Stimulated activated naive CD8-positive, alpha-beta T cell treated with anti-CD3 and anti-CD28 coated beads, Interleukin-15, amount 100 ng/mL, for 72 hours (primary cell): ENCODE results near the gene PALD1.
A peak's percentile ranks its signal among the peaks of the same experiment; 100 is the strongest.

ENCODE experiments used
- ATAC-seq: fragments of 150-1000 bp; cut with Tn5 transposase; 2 replicates; pipeline ENCODE4 v1.10.0; 2021; ENCODE audit warnings: mild to moderate bottlenecking, moderate library complexity
- DNase-seq, 2 donors: peaks; one replicate each; pipeline ENCODE4 v3.0.0; 2021 to 2022
- H3K27ac Mint-ChIP-seq, 2 donors: one replicate each; pipeline ENCODE4 v1.8.0; 2022; ENCODE audit warnings: mild to moderate bottlenecking in 2 of 2, mixed read lengths in 2 of 2, moderate library complexity in 2 of 2
- H3K27me3 Mint-ChIP-seq: one replicate; pipeline ENCODE4 v1.8.0; 2022; ENCODE audit warnings: mixed read lengths
- H3K4me1 Mint-ChIP-seq: one replicate; pipeline ENCODE4 v1.8.0; 2022; ENCODE audit warnings: mild to moderate bottlenecking, mixed read lengths
- H3K4me3 Mint-ChIP-seq, 2 donors: one replicate each; pipeline ENCODE4 v1.8.0; 2022; ENCODE audit warnings: mild to moderate bottlenecking in 2 of 2, mixed read lengths in 2 of 2, moderate library complexity in 1 of 2
- H3K9me3 Mint-ChIP-seq, 2 donors: one replicate each; pipeline ENCODE4 v1.8.0; 2022; ENCODE audit warnings: mixed read lengths in 2 of 2

The PALD1 gene

DNA sequence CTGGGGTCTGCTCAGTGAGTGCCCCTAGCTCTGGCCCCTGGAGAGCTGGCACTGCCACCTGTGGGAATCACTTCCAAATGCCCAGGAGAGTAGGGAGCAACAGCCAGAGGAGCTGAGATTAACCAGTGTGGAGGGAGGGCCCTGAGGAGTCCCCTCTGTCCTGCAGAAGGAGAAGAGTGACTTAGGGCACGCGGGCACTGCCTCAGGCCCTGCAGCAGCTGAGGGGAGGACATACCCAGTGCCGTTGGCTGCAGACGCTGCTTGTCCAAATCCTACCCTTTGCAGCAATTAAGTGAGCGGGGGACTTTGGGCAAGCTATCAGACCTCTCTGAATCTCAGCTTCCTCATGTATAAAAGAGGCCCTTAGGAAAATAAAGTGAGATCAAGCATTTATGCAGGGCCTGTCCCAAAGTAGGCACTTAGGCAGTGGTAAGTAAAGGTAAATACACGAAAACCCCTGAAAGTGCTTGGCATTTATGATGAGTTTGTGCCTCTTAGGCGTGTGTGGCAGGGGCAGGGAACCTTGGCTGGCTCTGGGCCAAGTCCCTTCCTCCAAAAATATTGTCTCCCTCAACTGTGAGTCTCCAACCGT, 107.1 kb downstream of the PALD1 start:
- H3K4me3 Mint-ChIP-seq: no peak overlapping the region
- no peak overlapping the region for H3K27ac Mint-ChIP-seq
- ATAC-seq: peak; percentile 27
- H3K9me3 Mint-ChIP-seq: no peaks in the 10 kb centered on the region
- peaks cover 28% of the 10 kb centered on the region for H3K27me3 Mint-ChIP-seq
- peaks cover 61% of the 10 kb centered on the region for H3K4me1 Mint-ChIP-seq
- DNase-seq: no peak

DNA sequence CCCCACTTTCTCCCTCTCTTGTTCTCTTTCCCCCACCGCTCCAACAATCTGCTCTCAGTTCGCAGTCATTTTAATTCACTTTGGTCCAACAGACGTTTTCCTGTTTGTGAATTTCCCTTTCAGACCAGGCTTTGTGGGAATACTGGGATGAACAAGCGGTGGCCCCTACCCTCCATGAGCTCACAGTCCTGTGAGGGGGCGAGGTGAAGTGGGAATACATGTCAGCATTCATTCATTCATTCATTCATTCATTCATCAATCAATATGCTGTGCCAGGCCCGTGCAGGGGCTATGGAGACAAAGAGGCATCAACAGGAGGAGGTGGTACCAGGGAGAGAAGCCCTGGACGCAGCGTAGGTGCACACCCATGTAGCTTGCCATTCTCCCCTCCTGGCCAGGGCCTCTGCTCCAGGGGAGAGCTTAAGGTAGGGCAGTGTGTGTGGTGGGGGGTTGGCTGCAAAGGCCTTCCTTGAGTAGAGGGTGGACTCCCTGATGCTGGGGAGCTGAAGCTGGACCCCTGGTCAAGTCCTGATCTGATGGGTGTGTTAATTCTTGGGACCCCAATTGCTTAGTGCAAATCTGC, 107.9 kb downstream of the PALD1 start:
- ATAC-seq: no peak
- Mint-ChIP-seq H3K27ac (no peak overlapping the region), H3K4me3 (no peak overlapping the region), H3K4me1 (peaks cover 67% of the 10 kb centered on the region), H3K27me3 (peaks cover 28% of the 10 kb centered on the region), H3K9me3 (no peaks in the 10 kb centered on the region)
- no peak for DNase-seq

DNA sequence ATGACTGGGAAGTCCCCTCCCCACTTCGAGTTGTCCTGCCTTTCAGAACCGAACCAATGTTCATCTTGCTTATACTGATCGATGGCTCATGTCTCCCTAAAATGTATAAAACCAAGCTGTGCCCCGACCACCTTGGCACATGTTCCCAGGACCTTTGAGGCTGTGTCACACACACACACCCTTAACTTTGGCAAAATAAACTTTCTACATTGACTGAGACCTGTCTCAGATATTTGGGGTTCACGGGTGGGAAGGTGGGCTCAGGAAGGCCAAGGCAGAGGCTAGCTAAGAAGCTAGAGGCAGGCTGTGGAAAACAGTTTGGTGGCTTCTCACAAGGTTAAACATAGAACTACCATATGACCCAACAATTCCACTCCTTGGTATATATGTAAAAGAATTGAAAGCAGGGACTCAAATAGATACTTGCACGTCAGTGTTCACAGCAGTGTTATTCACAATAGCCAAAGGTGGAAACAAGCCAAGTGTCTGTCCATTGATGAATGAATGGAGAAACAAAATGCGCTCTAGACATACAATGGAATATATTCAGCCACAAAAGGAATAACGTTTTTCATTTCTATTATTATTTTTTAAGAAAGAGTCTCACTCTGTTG, 108.6 kb downstream of the PALD1 start:
- peak overlapping the region; percentile 71 to 86 for H3K27ac Mint-ChIP-seq
- DNase-seq (no peak), ATAC-seq (peak; percentile 90)
- peak overlapping the region; percentile 21 to 37 for H3K4me3 Mint-ChIP-seq
- no peaks in the 10 kb centered on the region for H3K9me3 Mint-ChIP-seq
- H3K4me1 Mint-ChIP-seq: peaks cover 72% of the 10 kb centered on the region
- peaks cover 28% of the 10 kb centered on the region for H3K27me3 Mint-ChIP-seq

DNA sequence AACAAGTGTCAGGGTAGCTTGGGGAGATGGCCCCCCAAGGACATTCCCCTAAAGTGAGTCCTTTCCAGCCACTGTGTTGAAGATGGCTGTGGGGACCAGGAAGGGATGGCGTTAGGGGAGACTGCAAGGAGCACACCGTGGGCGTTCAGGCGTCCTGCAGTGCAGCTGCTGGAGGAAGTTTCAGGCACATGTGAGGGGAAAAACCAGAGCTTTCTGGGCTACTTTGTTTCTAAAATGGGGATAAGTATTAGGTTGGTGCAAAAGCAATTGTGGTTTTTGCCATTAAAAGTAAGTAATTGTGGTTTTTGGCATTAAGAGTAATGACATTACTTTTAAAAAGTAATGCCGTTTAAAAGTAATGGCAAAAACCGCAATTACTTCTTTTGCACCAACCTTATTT, 109.7 kb downstream of the PALD1 start:
- peak overlapping the region in 1 of 2 donors; percentile 36 for H3K4me3 Mint-ChIP-seq
- peaks cover 81% of the 10 kb centered on the region for H3K4me1 Mint-ChIP-seq
- peaks cover 28% of the 10 kb centered on the region for H3K27me3 Mint-ChIP-seq

DNA sequence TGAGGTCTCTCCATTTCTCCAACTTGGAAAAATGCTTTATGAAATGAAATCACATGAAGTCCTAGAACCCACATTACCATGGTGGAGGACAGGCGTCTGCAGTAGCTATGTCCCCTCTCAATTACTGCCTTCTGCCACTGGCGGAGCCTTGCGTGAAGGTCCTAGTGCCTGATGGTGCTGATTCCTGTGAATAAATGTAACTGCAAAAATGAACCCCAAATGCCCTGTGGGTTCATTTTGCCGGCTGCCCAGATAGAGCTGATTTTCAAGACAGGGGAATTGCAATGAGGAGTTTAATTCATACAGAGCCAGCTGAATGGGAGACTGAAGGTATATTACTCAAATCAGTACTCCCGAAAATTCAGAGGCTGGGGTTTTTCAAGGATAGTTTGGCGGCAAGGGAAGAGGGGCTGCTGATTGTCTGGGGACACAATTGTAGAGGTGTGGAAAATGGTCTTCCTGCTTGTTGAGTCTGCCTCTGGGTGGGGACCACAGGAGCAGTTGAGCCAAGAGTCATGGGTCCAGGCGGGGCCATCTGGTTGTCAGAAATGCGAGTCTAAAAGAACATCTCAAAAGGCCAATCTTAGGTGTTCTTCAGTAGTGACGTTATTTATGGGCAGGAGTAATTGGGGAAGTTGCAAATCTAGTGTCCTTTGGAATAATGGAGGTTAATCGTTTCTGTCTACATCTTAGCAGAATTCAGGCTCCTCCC, 110.4 kb downstream of the PALD1 start:
- ATAC-seq (no peak), DNase-seq (no peak)
- Mint-ChIP-seq H3K4me3 (no peak overlapping the region), H3K9me3 (no peaks in the 10 kb centered on the region), H3K27ac (no peak overlapping the region), H3K27me3 (peaks cover 28% of the 10 kb centered on the region), H3K4me1 (peaks cover 88% of the 10 kb centered on the region)

More for the DNA sequence above, 109.7 kb downstream of the PALD1 start:
- no peak for ATAC-seq
- no peak for DNase-seq
- no peaks in the 10 kb centered on the region for H3K9me3 Mint-ChIP-seq
- peak overlapping the region in 1 of 2 donors; percentile 65 for H3K27ac Mint-ChIP-seq

DNA sequence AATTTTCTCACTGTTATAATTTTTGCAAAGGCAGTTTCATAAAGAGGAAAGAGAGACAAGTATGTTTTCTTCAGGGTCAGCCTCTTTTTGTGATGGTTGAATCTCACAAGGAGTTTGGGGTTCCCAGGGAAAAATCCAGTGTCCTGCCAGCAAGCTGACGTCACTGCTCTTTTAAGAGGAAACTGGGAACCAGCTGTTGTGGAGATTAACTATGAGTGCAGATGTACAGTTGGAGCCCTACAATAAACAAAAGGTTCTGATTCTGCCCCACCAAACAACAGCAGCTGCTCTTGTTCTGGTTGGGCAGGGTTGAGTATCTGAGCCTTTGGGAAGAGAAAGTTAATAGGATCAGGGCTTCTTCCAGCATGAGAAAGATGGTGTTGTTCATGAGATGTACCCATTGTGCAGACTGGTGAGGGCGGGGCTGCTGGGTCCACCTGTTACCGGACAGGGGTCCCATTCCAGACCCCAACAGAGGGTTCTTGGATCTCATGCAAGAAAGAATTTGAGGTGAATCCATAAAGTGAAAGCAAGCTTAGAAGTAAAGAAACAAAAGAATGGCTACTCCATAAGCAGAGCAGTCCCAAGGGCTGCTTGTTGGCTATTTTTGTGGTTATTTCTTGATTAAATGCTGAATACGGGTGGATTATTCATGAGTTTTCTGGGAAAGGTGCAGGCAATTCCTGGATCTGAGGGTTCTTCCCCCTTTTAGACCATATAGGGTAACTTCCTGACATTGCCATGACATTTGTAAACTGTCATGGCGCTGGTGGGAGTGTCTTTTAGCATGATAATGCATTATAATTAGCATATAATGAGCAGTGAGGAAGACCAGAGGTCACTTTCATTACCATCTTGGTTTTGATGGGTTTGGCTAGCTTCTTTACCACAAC, 111.4 kb downstream of the PALD1 start:
- no peak for DNase-seq
- Mint-ChIP-seq H3K9me3 (no peaks in the 10 kb centered on the region), H3K4me3 (no peak overlapping the region), H3K27ac (no peak overlapping the region), H3K4me1 (peaks cover 91% of the 10 kb centered on the region), H3K27me3 (peaks cover 28% of the 10 kb centered on the region)
- no peak for ATAC-seq

DNA sequence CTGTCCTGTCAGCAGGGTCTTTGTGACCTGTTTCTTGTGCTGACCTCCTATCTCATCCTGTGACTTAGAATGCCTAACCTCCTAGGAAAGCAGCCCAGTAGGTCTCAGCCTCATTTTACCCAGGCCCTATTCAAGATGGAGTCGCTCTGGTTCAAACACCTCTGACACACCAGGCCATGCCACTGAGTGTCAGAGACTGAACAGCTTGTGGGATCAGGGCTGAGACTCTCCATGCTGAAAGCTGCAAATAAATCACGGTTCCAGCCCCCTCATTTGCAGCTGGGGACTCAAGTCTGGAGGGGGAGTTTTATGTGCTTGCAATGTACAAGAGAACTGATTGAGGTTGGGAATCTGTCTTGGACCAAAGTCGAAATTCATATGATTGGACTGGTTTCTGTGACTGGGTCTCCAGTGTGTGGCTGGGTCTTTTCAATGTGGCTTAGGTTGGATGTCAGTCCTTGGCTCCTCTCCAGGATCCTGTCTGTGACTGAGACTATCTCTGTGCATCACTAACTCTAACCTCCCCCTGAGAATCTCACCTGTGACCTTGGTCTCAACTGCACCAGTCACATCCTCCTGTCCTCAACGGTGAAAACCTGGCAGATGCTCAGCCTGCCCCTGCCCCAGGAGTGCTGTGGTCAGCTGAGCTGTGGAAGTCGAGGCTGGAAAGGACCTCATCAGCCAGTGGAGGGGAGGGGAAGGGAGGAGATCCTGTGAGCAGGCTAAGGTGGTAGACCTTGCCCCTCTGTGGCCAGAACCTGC, 112.3 kb downstream of the PALD1 start:
- ATAC-seq (peak; percentile 11), DNase-seq (peak in 1 of 2 donors; percentile 8)
- H3K9me3 Mint-ChIP-seq: no peaks in the 10 kb centered on the region
- no peak overlapping the region for H3K4me3 Mint-ChIP-seq
- H3K4me1 Mint-ChIP-seq: peaks cover 90% of the 10 kb centered on the region
- peaks cover 28% of the 10 kb centered on the region for H3K27me3 Mint-ChIP-seq
- no peak overlapping the region for H3K27ac Mint-ChIP-seq

DNA sequence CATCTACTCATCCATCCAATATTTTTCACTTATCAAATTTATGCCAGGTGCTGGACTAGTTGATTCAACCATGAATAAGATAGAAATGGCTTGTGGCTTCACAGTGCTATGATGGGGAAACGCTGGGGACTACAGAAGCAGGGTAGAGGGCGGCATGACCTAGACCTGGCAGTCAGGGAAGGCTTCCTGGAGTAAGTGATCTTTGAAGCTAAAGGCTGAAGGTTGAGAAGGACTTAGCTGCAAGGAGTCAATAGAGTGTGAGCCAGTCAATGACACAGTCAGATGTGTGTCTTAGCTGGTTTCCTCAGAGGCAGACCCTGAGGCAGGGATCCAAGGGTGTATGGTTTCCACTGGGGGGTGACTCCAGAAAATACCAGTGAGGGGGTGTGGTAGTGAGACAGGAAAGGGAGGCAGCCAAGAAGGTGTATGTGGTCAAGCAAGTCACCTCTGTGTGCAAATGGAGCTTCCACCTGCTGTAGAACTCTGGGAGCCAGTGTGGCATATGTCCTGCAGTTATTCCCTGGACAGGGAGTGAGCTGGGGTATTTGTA, 113.7 kb downstream of the PALD1 start:
- Mint-ChIP-seq H3K4me3 (no peak overlapping the region), H3K27ac (peak overlapping the region in 1 of 2 donors; percentile 1), H3K9me3 (no peaks in the 10 kb centered on the region), H3K4me1 (peaks cover 90% of the 10 kb centered on the region), H3K27me3 (peaks cover 21% of the 10 kb centered on the region)
- DNase-seq (no peak), ATAC-seq (no peak)

DNA sequence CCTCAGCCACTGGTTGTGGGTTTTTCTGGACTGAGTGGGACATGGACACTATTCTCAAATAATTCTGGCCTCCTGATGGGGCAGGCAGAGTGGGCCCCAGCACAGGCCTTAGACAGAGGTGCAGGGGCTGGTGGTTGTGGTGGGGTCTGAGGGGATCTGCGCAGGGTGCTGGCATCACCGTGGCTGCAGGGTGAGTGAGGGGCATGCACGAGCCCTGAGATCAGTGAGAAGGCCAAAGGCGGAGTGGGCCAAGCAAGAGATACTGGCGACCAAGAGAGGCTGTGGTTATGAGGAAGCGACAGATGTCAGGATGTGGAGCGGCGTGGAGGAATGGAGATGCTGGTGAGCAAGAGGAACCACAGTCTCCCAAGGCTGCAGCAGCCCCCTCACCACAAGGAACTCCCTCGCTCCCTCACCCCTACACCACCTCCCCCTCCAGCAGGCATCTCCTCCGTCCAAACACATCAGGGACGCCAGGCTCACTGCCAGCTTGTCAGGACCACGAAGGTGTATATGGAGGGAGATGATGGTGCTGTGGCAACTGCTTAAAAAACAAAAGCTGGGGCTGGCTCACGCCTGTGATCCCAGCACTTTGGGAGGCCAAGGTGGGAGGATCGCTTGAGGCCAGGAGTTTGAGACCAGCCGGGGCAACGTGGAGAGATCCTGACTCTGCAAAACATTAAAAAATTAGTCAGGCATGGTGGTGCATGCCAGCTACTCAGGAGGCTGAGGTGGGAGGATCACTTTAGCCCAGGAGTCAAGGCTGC, 114.4 kb downstream of the PALD1 start:
- DNase-seq (no peak), ATAC-seq (no peak)
- H3K4me1 Mint-ChIP-seq: peaks cover 90% of the 10 kb centered on the region
- peaks cover 20% of the 10 kb centered on the region for H3K27me3 Mint-ChIP-seq
- H3K4me3 Mint-ChIP-seq: no peak overlapping the region
- no peak overlapping the region for H3K27ac Mint-ChIP-seq
- no peaks in the 10 kb centered on the region for H3K9me3 Mint-ChIP-seq

DNA sequence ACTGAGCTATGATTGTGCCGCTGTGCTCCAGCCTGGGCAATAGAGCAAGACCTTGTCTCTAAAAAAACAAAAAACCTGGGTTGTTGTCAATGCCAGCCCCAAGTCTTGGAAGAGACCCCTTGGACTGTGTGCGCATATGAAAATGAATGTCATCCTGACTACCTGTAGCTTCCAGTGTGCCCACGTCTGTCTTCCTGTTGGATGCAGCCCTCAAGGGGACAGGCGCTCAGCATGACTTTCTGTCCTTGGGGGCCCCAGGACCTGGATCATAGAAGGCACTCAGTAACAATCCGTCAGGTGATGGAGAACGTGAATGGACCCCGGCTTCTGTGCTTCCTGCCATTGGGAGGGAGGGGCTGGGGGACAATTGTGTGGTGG, 114.9 kb downstream of the PALD1 start:
- Mint-ChIP-seq H3K27me3 (peaks cover 14% of the 10 kb centered on the region), H3K9me3 (no peaks in the 10 kb centered on the region), H3K27ac (no peak overlapping the region), H3K4me3 (no peak overlapping the region), H3K4me1 (peaks cover 90% of the 10 kb centered on the region)
- DNase-seq (no peak), ATAC-seq (no peak)

DNA sequence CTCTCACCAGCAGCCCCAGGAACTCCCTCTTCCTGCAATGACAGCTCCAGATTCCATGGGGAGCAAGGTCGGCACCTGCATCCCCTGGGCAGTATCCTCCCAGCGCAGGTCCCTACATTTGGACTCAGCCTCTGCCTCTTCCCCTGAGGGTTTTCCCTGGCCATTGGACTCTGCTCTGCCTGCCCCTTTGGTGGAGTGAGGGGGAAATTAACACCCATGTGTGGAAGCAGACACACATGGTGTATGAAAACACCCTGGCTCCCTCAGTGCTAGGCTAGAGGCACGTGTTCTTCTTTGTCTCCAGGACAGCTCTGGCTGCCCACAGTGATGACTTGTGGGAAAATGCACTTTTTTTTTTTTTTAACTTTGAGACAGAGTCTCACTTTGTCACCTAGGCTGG, 115.6 kb downstream of the PALD1 start:
- Mint-ChIP-seq H3K4me3 (no peak overlapping the region), H3K9me3 (no peaks in the 10 kb centered on the region), H3K27me3 (peaks cover 7% of the 10 kb centered on the region), H3K4me1 (peaks cover 90% of the 10 kb centered on the region), H3K27ac (peak overlapping the region in 1 of 2 donors; percentile 17)
- DNase-seq (no peak), ATAC-seq (peak; percentile 26)

DNA sequence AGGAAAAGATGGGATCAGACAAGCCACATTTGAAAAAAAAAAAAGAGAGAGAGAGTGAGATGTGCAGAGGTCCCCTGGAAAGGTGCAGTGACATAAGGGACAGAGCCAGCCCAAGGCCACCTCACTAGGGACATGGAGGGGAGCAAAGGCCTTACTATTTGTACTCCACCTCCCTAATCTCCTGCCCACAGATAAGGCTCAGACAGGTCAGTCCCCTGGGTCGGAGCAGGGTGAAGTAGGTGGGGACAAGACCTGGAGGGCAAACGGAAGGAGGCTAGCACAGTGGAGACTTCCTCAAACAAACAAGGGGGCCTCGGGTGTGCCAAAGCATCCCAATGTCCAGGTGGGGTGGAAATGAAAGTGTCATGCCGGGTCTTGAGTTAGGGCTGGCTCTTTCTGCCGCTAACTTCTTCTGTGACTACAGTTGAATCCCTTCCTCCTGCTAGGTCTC, 117.0 kb downstream of the PALD1 start:
- Mint-ChIP-seq H3K27me3 (no peaks in the 10 kb centered on the region), H3K4me1 (peaks cover 93% of the 10 kb centered on the region), H3K27ac (no peak overlapping the region), H3K4me3 (no peak overlapping the region), H3K9me3 (no peaks in the 10 kb centered on the region)
- no peak for DNase-seq
- ATAC-seq: no peak

DNA sequence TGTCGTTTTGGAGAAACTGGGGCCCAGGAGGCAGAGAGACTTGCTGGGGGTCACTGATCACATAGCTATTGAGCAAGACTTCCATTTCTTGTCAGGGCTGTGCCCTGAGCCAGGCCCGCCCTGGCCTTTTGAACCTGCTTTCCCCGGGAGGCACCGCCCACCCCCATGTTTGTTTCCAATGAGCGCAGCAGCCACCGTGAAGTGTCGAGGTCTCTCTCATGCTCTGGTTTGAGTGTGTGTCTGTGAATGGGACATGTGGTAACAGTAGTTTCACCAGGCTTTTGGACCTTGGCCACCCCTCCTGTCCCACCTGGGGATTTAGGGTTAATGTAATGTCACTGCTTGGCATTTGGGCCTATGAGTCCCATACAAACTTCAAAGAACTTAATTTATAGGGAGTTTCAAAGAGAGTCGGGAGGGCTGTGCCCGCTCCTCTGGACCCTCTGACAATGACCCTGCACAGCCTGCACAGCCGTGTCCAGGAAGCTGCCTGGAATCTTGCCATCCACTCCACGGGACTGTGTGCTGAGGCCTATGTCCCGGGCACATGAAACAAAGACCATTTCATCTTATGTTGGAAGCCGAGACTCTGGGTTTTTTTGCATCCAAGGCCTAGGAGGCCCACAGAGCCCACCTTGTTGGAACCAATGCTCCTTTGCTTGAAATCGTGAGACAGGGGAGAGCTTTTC, 117.7 kb downstream of the PALD1 start:
- H3K4me1 Mint-ChIP-seq: peaks cover 93% of the 10 kb centered on the region
- H3K4me3 Mint-ChIP-seq: no peak overlapping the region
- ATAC-seq (no peak), DNase-seq (no peak)
- H3K9me3 Mint-ChIP-seq: no peaks in the 10 kb centered on the region
- no peaks in the 10 kb centered on the region for H3K27me3 Mint-ChIP-seq
- H3K27ac Mint-ChIP-seq: no peak overlapping the region
